ENCODE measurements around the gene LGALS4. TPM values are rescaled to one million over a fixed set of nuclear protein-coding genes. Genes with fewer than 3 reads are reported as not detected.
"Not testable (repeated sequence)": the region's sequence is repeated elsewhere in the genome, so short reads cannot be mapped to it uniquely, and the experiment has no call there.

LGALS4 gene
- total RNA-seq (1 to 10 TPM; 1.2 to 1.8 TPM), polyA plus RNA-seq (0.44 TPM)

- Mint-ChIP-seq H3K4me3 (no peak within 1 kb of the TSS), H3K27ac (peak within 1 kb of the TSS in 3 of 8 donors; percentile 36 to 78 (median 58)), H3K4me1 (no peaks in the 10 kb centered on the region), H3K36me3 (peaks cover 0 to 31% (median 2%) of the 10 kb centered on the region in 3 donors), H3K27me3 (no peaks in the 10 kb centered on the region), H3K9me3 (no peaks in the 10 kb centered on the region)
- Histone ChIP-seq H3K27me3 (ENCODE audit: insufficient read depth, low read length, poor library complexity, severe bottlenecking) (no peaks in the 10 kb centered on the region), H3K4me1 (ENCODE audit: insufficient read depth, low read length) (no peaks in the 10 kb centered on the region), H3K9me3 (ENCODE audit: low read length) (no peaks in the 10 kb centered on the region), H3K36me3 (ENCODE audit: insufficient read depth, low read length) (peaks cover 17% of the 10 kb centered on the region), H3K4me3 (ENCODE audit: low read length) (no peak within 1 kb of the TSS), H3K27ac (ENCODE audit: low read depth, low read length) (no peak within 1 kb of the TSS)
- no peak for DNase-seq
- POLR2A ChIA-PET, result no interaction called here
- CTCF ChIA-PET, result no interaction called here
Observed at GRCh38 chr19:38812841-38813320, at the start of gene LGALS4. TSS of gene LGALS4 (minus strand) at chr19:38812945. CDS start at chr19:38812886, 59 bp downstream.

GRCh38 chr19:38861368-38861767 lies 48.6 kb upstream of the LGALS4 start:
- Histone ChIP-seq H3K9me3 (ENCODE audit: low read length) (no peaks in the 10 kb centered on the region), H3K27ac (ENCODE audit: low read depth, low read length) (no peak overlapping the region), H3K27me3 (ENCODE audit: insufficient read depth, low read length, poor library complexity, severe bottlenecking) (no peaks in the 10 kb centered on the region), H3K4me1 (ENCODE audit: insufficient read depth, low read length) (peaks cover 33% of the 10 kb centered on the region), H3K4me3 (ENCODE audit: low read length) (no peak overlapping the region), H3K36me3 (ENCODE audit: insufficient read depth, low read length) (no peaks in the 10 kb centered on the region)
- H3K27ac Mint-ChIP-seq, result no peak overlapping the region
- ChIA-PET POLR2A (no interaction called here), CTCF (interaction anchor here (0.7 to 1.3 kb wide), 4 partner anchors 8 to 69 kb away, joined by 3 to 5 read pairs (median 4); partner anchors contain the start of genes MRPS12 and SARS2)
- peaks cover 41 to 51% (median 47%) of the 10 kb centered on the region in 3 donors for H3K4me1 Mint-ChIP-seq
- no peaks in the 10 kb centered on the region for H3K27me3 Mint-ChIP-seq
- no peak for DNase-seq
- peaks cover 0 to 4% (median 3%) of the 10 kb centered on the region in 3 donors for H3K36me3 Mint-ChIP-seq
- no peak overlapping the region for H3K4me3 Mint-ChIP-seq
- H3K9me3 Mint-ChIP-seq, result peaks cover 0 to 2% (median under 1%) of the 10 kb centered on the region in 5 donors

- H3K27me3 Mint-ChIP-seq; H3K4me3 Mint-ChIP-seq; H3K27me3 ChIP-seq (ENCODE audit: insufficient read depth, low read length, poor library complexity, severe bottlenecking); H3K36me3 ChIP-seq (ENCODE audit: insufficient read depth, low read length); H3K9me3 ChIP-seq (ENCODE audit: low read length); DNase-seq; H3K36me3 Mint-ChIP-seq; H3K4me3 ChIP-seq (ENCODE audit: low read length); CTCF ChIA-PET; H3K9me3 Mint-ChIP-seq; H3K27ac ChIP-seq (ENCODE audit: low read depth, low read length): not testable (repeated sequence)
- POLR2A ChIA-PET, result interaction anchor here (0.6 to 1.2 kb wide), 2 partner anchors 9 to 435 kb away, joined by 3 to 7 read pairs; no protein-coding TSS in a partner anchor
- H3K27ac Mint-ChIP-seq, result peak overlapping the region in 1 of 8 donors; percentile 61
- peaks cover 19% of the 10 kb centered on the region for H3K4me1 ChIP-seq (ENCODE audit: insufficient read depth, low read length)
- H3K4me1 Mint-ChIP-seq, result peaks cover 30 to 40% (median 32%) of the 10 kb centered on the region in 3 donors
Observed at GRCh38 chr19:38859631-38860204, 47.0 kb upstream of the LGALS4 start.

- H3K36me3 Mint-ChIP-seq, result peaks cover 0 to 2% (median 0%) of the 10 kb centered on the region in 3 donors
- Histone ChIP-seq H3K27me3 (ENCODE audit: insufficient read depth, low read length, poor library complexity, severe bottlenecking) (no peaks in the 10 kb centered on the region), H3K36me3 (ENCODE audit: insufficient read depth, low read length) (no peaks in the 10 kb centered on the region), H3K27ac (ENCODE audit: low read depth, low read length) (no peak overlapping the region), H3K4me3 (ENCODE audit: low read length) (no peak overlapping the region), H3K4me1 (ENCODE audit: insufficient read depth, low read length) (peaks cover 21% of the 10 kb centered on the region), H3K9me3 (ENCODE audit: low read length) (no peaks in the 10 kb centered on the region)
- peak overlapping the region in 7 of 8 donors; percentile 76 to 99 (median 91) for H3K27ac Mint-ChIP-seq
- DNase-seq, result no peak
- POLR2A ChIA-PET, result interaction anchor here (0.6 to 0.7 kb wide), 2 partner anchors 73 to 1348 kb away, joined by 3 to 5 read pairs; no protein-coding TSS in a partner anchor
- H3K4me3 Mint-ChIP-seq, result peak overlapping the region in 6 of 7 donors; percentile 37 to 69 (median 60)
- H3K9me3 Mint-ChIP-seq, result peaks cover 0 to 2% (median 0%) of the 10 kb centered on the region in 5 donors
- CTCF ChIA-PET, result interaction anchor here (0.7 to 2.4 kb wide), 6 partner anchors 12 to 197 kb away, joined by 3 to 10 read pairs (median 4); no protein-coding TSS in a partner anchor
- H3K27me3 Mint-ChIP-seq, result peaks cover 0 to 4% of the 10 kb centered on the region in 2 donors
- H3K4me1 Mint-ChIP-seq, result peaks cover 26 to 34% (median 27%) of the 10 kb centered on the region in 3 donors
Observed at GRCh38 chr19:38856813-38857212, 44.1 kb upstream of the LGALS4 start.

- peaks cover 33 to 42% (median 38%) of the 10 kb centered on the region in 3 donors for H3K4me1 Mint-ChIP-seq
- CTCF ChIA-PET, result not testable (repeated sequence)
Observed at GRCh38 chr19:38855751-38856150, 43.0 kb upstream of the LGALS4 start.

GRCh38 chr19:38854961-38855360 lies 42.2 kb upstream of the LGALS4 start:
- Mint-ChIP-seq H3K4me3 (peak overlapping the region in 2 of 7 donors; percentile 38 to 49), H3K4me1 (peaks cover 35 to 44% (median 40%) of the 10 kb centered on the region in 3 donors), H3K27ac (peak overlapping the region in 1 of 8 donors; percentile 51), H3K36me3 (peaks cover 0 to 13% (median 0%) of the 10 kb centered on the region in 3 donors)
- H3K27me3 Mint-ChIP-seq; POLR2A ChIA-PET; H3K36me3 ChIP-seq (ENCODE audit: insufficient read depth, low read length); H3K4me3 ChIP-seq (ENCODE audit: low read length); DNase-seq; H3K27ac ChIP-seq (ENCODE audit: low read depth, low read length); H3K9me3 ChIP-seq (ENCODE audit: low read length); CTCF ChIA-PET; H3K9me3 Mint-ChIP-seq; H3K27me3 ChIP-seq (ENCODE audit: insufficient read depth, low read length, poor library complexity, severe bottlenecking): not testable (repeated sequence)
- H3K4me1 ChIP-seq (ENCODE audit: insufficient read depth, low read length), result peaks cover 31% of the 10 kb centered on the region

More at GRCh38 chr19:38855751-38856150, 43.0 kb upstream of the LGALS4 start:
- H3K36me3 ChIP-seq (ENCODE audit: insufficient read depth, low read length); H3K4me3 ChIP-seq (ENCODE audit: low read length); POLR2A ChIA-PET; H3K9me3 Mint-ChIP-seq; H3K27ac ChIP-seq (ENCODE audit: low read depth, low read length); H3K4me3 Mint-ChIP-seq; H3K27me3 Mint-ChIP-seq; H3K27me3 ChIP-seq (ENCODE audit: insufficient read depth, low read length, poor library complexity, severe bottlenecking); H3K9me3 ChIP-seq (ENCODE audit: low read length); DNase-seq; H3K27ac Mint-ChIP-seq: not testable (repeated sequence)
- H3K4me1 ChIP-seq (ENCODE audit: insufficient read depth, low read length), result peaks cover 30% of the 10 kb centered on the region
- peaks cover 0 to 11% (median 0%) of the 10 kb centered on the region in 3 donors for H3K36me3 Mint-ChIP-seq

- Mint-ChIP-seq H3K4me1 (peaks cover 44 to 55% (median 50%) of the 10 kb centered on the region in 3 donors), H3K4me3 (peak overlapping the region; percentile 87 to 96 (median 94)), H3K27me3 (peaks cover 0 to 15% of the 10 kb centered on the region in 2 donors), H3K27ac (peak overlapping the region; percentile 78 to 99 (median 96)), H3K36me3 (peaks cover 3 to 26% (median 5%) of the 10 kb centered on the region in 3 donors), H3K9me3 (peaks cover 0 to 2% (median 0%) of the 10 kb centered on the region in 5 donors)
- POLR2A ChIA-PET, result interaction anchor here (0.6 to 4.8 kb wide), 8 partner anchors 11 to 84 kb away, joined by 3 to 59 read pairs (median 6); partner anchors contain the start of genes ECH1, MRPS12, RINL and SARS2
- peak overlapping the region; percentile 97 for H3K27ac ChIP-seq (ENCODE audit: low read depth, low read length)
- H3K36me3 ChIP-seq (ENCODE audit: insufficient read depth, low read length), result peaks cover 9% of the 10 kb centered on the region
- peak overlapping the region; percentile 89 for H3K4me3 ChIP-seq (ENCODE audit: low read length)
- CTCF ChIA-PET, result interaction anchor here (0.8 to 4.2 kb wide), 8 partner anchors 8 to 77 kb away, joined by 3 to 38 read pairs (median 6); partner anchors contain the start of genes MRPS12, RINL and SARS2
- H3K4me1 ChIP-seq (ENCODE audit: insufficient read depth, low read length), result peaks cover 40% of the 10 kb centered on the region
- H3K27me3 ChIP-seq (ENCODE audit: insufficient read depth, low read length, poor library complexity, severe bottlenecking), result no peaks in the 10 kb centered on the region
- H3K9me3 ChIP-seq (ENCODE audit: low read length), result no peaks in the 10 kb centered on the region
- no peak for DNase-seq
Observed at GRCh38 chr19:38853214-38853613, 40.5 kb upstream of the LGALS4 start.

Measured in CD8-positive, alpha-beta memory T cell (primary cell).